SK-N-MC (cell line): Measurements from ENCODE around the gene SORBS1.

Experiments used
- FOXP2 ChIP-seq: optimal IDR thresholded peaks from 2 replicates; pipeline ENCODE3; 2011; ENCODE audit warnings: mild to moderate bottlenecking, moderate library complexity; ENCODE audit not compliant: insufficient read depth; ENCODE audit errors: extremely low read length, control extremely low read depth
- POLR2AphosphoS5 ChIP-seq: IDR thresholded peaks from 2 replicates; pipeline ENCODE4 v1.6.1; 2012; ENCODE audit warnings: mild to moderate bottlenecking, low read depth, low read length, borderline replicate concordance

GRCh38 chr10:95536017-95536416 is 25.2 kb downstream of the SORBS1 start:
- no peak for TF ChIP-seq FOXP2
- TF ChIP-seq POLR2AphosphoS5 = no peak
